Measurements from ENCODE around the gene PLVAP. TPM values are rescaled to one million over a fixed set of nuclear protein-coding genes. Genes with fewer than 3 reads are reported as not detected.

PLVAP gene
- total RNA-seq, 1 experiment from 2014 or later = not detected

DNA sequence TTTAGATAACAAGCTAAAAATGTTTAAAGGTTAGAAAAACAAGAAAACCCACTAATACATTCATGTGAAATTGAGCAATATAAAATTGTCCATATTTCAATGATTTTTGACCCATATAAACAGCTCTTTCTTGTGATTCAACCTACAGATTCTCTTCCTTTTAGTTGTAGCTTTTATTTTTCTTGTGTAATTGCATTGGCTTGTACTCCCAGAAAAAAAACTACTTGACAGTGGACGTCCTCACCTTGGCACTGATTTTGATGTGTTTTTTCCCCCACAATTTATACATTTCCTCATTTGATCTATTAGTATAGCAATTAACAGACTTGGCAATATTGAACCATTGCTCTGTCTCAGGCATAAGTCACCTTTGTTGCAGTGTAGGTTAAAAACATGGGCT, 12.1 kb upstream of the PLVAP start:
- TF ChIP-seq NFE2L1 (CRISPR knock-in tag; IDR thresholded peaks at IDR 0.05) (no peak), ZNF263 (CRISPR knock-in tag; IDR thresholded peaks at IDR 0.05; ENCODE audit: low read depth) (no peak), FOXK1 (CRISPR knock-in tag; IDR thresholded peaks at IDR 0.05) (no peak), EMX1 (CRISPR knock-in tag; IDR thresholded peaks at IDR 0.05) (no peak), CREM (CRISPR knock-in tag; IDR thresholded peaks at IDR 0.05) (no peak), MYBL2 (CRISPR knock-in tag; IDR thresholded peaks at IDR 0.05) (no peak), ZNF671 (CRISPR knock-in tag; IDR thresholded peaks at IDR 0.05) (no peak), PRRX2 (CRISPR knock-in tag; IDR thresholded peaks at IDR 0.05) (no peak)
- TF ChIP-seq, protein P1, sequence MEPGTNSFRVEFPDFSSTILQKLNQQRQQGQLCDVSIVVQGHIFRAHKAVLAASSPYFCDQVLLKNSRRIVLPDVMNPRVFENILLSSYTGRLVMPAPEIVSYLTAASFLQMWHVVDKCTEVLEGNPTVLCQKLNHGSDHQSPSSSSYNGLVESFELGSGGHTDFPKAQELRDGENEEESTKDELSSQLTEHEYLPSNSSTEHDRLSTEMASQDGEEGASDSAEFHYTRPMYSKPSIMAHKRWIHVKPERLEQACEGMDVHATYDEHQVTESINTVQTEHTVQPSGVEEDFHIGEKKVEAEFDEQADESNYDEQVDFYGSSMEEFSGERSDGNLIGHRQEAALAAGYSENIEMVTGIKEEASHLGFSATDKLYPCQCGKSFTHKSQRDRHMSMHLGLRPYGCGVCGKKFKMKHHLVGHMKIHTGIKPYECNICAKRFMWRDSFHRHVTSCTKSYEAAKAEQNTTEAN (CRISPR knock-in tag; IDR thresholded peaks at IDR 0.05) = no peak
- Mint-ChIP-seq H3K36me3 (peaks cover 3% of the 10 kb centered on the region; the same call in 1 of the 2 replicates), H3K4me1 (peaks cover 9% of the 10 kb centered on the region), H3K27ac (no peak overlapping the region), H3K4me3 (peak overlapping the region; percentile 12; the same call in 1 of the 2 replicates), H3K27me3 (ENCODE audit: low read depth) (peaks cover 25% of the 10 kb centered on the region), H3K9me3 (peaks cover 9% of the 10 kb centered on the region)
- DNase-seq (ENCODE audit: low spot score) = no peak
- ATAC-seq = no peak
- ChIA-PET CTCF (interaction anchor here (0.5 to 4.2 kb wide), 12 partner anchors 8 to 851 kb away, joined by 3 to 17 read pairs (median 4); partner anchors contain the start of genes BST2, DDA1 and MVB12A), POLR2A (no interaction called here)

DNA sequence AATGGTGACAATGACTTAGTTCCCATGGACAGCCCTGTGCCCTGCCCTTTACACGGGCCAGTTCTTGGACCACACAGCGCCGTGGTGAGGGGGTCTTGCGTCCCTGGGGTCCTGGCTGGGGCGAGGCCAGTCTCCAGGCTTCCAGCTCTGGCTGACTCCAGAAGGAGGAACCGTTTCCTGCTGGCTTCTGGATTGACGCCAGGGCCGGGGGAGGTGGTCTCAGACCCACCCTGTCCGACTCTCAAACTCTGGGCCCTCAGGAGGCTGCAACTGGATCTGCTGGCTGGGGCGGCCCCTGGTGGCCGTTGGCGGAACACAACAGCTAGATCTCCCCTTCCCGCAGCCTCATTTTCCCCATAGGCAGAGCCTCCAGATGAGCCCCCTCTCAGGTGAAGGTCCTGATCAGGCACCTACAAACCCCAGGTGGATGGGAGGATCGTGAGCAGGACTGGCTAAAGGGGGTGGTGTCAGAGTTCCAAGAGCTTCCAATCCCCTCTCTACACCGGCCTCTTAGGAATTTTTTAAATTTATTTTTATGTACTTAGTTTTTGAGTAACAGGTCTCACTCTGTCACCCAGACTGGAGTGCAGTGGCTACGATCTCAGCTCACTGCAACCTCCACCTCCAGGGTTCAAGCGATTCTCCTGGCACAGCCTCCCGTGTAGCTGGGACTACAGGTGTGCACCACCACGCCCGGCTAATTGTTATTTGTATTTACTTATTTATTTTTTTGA, 8.9 kb upstream of the PLVAP start:
- ChIA-PET POLR2A (interaction anchor here (1.2 kb wide), 1 partner anchor 53 kb away, joined by 5 read pairs; no protein-coding TSS in a partner anchor), CTCF (interaction anchor here (0.6 to 2.5 kb wide), 32 partner anchors 8 to 1313 kb away, joined by 3 to 27 read pairs (median 5); partner anchors contain the start of genes ANO8, CCDC194, DDA1 and MVB12A)
- DNase-seq (ENCODE audit: low spot score) = peak; percentile 89
- H3K4me3 Mint-ChIP-seq = no peak overlapping the region
- peaks cover 9% of the 10 kb centered on the region for H3K9me3 Mint-ChIP-seq
- ATAC-seq = peak; percentile 82
- peaks cover 6% of the 10 kb centered on the region for H3K4me1 Mint-ChIP-seq
- no peak for TF ChIP-seq RELA (CRISPR knock-in tag; IDR thresholded peaks at IDR 0.05; ENCODE audit: borderline replicate concordance)
- TF ChIP-seq, protein P2, sequence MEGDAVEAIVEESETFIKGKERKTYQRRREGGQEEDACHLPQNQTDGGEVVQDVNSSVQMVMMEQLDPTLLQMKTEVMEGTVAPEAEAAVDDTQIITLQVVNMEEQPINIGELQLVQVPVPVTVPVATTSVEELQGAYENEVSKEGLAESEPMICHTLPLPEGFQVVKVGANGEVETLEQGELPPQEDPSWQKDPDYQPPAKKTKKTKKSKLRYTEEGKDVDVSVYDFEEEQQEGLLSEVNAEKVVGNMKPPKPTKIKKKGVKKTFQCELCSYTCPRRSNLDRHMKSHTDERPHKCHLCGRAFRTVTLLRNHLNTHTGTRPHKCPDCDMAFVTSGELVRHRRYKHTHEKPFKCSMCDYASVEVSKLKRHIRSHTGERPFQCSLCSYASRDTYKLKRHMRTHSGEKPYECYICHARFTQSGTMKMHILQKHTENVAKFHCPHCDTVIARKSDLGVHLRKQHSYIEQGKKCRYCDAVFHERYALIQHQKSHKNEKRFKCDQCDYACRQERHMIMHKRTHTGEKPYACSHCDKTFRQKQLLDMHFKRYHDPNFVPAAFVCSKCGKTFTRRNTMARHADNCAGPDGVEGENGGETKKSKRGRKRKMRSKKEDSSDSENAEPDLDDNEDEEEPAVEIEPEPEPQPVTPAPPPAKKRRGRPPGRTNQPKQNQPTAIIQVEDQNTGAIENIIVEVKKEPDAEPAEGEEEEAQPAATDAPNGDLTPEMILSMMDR (IDR thresholded peaks at IDR 0.05) = peak; percentile 83
- peaks cover 4% of the 10 kb centered on the region; the same call in 1 of the 2 replicates for H3K36me3 Mint-ChIP-seq
- H3K27me3 Mint-ChIP-seq (ENCODE audit: low read depth) = peaks cover 25% of the 10 kb centered on the region
- no peak overlapping the region for H3K27ac Mint-ChIP-seq

DNA sequence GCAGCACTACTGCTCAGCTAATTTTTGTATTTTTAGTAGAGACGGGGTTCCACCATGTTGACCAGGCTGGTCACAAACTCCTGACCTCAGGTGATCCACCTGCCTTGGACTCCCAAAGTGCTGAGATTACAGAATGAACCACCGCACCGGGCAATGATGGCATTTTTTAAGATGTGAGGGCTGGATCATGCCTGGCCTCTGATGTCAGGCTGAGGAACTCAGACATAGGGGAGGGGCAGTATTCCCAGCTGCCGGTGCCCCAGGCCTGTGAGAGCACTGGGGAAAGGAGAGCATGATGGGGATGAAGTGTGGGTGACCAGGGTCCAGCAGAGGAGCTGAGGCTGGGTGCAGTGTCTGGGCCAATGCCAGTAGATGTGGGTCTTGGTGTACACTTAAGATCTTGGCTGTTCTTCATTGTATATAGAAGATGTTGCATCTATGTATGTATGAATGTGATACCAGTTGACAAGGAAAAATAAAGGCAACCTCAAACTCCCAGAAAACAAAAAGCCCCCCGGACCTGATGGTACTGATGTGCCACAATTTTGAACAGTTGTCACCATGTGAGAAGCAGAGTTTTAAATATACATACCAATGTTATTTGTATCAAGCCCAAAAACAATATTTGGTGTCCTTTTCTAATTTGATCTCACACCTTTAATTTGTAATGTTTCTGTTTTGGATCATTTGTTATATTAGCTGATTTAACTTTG, 3.4 kb upstream of the PLVAP start:
- CTCF ChIA-PET = interaction anchor here (1.1 to 1.7 kb wide), 4 partner anchors 9 to 85 kb away, joined by 3 to 5 read pairs (median 4); no protein-coding TSS in a partner anchor
- POLR2A ChIA-PET = interaction anchor here (0.6 kb wide), 1 partner anchor 241 kb away, joined by 3 read pairs; no protein-coding TSS in a partner anchor
- Mint-ChIP-seq H3K4me1 (peaks cover 18% of the 10 kb centered on the region), H3K4me3 (no peak overlapping the region), H3K27ac (no peak overlapping the region), H3K36me3 (peaks cover 9% of the 10 kb centered on the region), H3K27me3 (ENCODE audit: low read depth) (no peaks in the 10 kb centered on the region), H3K9me3 (peaks cover 8% of the 10 kb centered on the region)
- ATAC-seq (no peak), DNase-seq (ENCODE audit: low spot score) (no peak)
- no peak for TF ChIP-seq ZNF317 (CRISPR knock-in tag; IDR thresholded peaks at IDR 0.05; ENCODE audit: borderline replicate concordance, low read depth)
- TF ChIP-seq EMX1 (CRISPR knock-in tag; IDR thresholded peaks at IDR 0.05) = no peak
- TF ChIP-seq, protein P3, sequence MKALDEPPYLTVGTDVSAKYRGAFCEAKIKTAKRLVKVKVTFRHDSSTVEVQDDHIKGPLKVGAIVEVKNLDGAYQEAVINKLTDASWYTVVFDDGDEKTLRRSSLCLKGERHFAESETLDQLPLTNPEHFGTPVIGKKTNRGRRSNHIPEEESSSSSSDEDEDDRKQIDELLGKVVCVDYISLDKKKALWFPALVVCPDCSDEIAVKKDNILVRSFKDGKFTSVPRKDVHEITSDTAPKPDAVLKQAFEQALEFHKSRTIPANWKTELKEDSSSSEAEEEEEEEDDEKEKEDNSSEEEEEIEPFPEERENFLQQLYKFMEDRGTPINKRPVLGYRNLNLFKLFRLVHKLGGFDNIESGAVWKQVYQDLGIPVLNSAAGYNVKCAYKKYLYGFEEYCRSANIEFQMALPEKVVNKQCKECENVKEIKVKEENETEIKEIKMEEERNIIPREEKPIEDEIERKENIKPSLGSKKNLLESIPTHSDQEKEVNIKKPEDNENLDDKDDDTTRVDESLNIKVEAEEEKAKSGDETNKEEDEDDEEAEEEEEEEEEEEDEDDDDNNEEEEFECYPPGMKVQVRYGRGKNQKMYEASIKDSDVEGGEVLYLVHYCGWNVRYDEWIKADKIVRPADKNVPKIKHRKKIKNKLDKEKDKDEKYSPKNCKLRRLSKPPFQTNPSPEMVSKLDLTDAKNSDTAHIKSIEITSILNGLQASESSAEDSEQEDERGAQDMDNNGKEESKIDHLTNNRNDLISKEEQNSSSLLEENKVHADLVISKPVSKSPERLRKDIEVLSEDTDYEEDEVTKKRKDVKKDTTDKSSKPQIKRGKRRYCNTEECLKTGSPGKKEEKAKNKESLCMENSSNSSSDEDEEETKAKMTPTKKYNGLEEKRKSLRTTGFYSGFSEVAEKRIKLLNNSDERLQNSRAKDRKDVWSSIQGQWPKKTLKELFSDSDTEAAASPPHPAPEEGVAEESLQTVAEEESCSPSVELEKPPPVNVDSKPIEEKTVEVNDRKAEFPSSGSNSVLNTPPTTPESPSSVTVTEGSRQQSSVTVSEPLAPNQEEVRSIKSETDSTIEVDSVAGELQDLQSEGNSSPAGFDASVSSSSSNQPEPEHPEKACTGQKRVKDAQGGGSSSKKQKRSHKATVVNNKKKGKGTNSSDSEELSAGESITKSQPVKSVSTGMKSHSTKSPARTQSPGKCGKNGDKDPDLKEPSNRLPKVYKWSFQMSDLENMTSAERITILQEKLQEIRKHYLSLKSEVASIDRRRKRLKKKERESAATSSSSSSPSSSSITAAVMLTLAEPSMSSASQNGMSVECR (CRISPR knock-in tag; IDR thresholded peaks at IDR 0.05; ENCODE audit: borderline replicate concordance) = no peak
- TF ChIP-seq TEAD4 (CRISPR knock-in tag; IDR thresholded peaks at IDR 0.05) = no peak
- TF ChIP-seq, protein P4, sequence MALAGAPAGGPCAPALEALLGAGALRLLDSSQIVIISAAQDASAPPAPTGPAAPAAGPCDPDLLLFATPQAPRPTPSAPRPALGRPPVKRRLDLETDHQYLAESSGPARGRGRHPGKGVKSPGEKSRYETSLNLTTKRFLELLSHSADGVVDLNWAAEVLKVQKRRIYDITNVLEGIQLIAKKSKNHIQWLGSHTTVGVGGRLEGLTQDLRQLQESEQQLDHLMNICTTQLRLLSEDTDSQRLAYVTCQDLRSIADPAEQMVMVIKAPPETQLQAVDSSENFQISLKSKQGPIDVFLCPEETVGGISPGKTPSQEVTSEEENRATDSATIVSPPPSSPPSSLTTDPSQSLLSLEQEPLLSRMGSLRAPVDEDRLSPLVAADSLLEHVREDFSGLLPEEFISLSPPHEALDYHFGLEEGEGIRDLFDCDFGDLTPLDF (CRISPR knock-in tag; IDR thresholded peaks at IDR 0.05) = no peak
- TF ChIP-seq, protein P5, sequence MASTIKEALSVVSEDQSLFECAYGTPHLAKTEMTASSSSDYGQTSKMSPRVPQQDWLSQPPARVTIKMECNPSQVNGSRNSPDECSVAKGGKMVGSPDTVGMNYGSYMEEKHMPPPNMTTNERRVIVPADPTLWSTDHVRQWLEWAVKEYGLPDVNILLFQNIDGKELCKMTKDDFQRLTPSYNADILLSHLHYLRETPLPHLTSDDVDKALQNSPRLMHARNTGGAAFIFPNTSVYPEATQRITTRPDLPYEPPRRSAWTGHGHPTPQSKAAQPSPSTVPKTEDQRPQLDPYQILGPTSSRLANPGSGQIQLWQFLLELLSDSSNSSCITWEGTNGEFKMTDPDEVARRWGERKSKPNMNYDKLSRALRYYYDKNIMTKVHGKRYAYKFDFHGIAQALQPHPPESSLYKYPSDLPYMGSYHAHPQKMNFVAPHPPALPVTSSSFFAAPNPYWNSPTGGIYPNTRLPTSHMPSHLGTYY (CRISPR knock-in tag; IDR thresholded peaks at IDR 0.05) = no peak
- TF ChIP-seq ZNF263 (CRISPR knock-in tag; IDR thresholded peaks at IDR 0.05; ENCODE audit: low read depth) = no peak
- TF ChIP-seq FOXP1 (CRISPR knock-in tag; IDR thresholded peaks at IDR 0.05; ENCODE audit: borderline replicate concordance) = no peak
- TF ChIP-seq TEAD1 (CRISPR knock-in tag; IDR thresholded peaks at IDR 0.05) = no peak
